PC-3 (cell line): ENCODE results near the gene ZBTB43.

Source experiments
- CTCF ChIP-seq: fragments of 300-600 bp; sonication (generic); conservative IDR thresholded peaks from 2 replicates; pipeline ENCODE4 v1.5.1; 2017; ENCODE audit warnings: antibody characterized with exemption, low read depth, mild to moderate bottlenecking, low read length
- EZH2phosphoT487 ChIP-seq: fragments of 300-600 bp; sonication (generic); IDR thresholded peaks from 2 replicates; pipeline ENCODE4 v1.6.1; 2018; ENCODE audit warnings: mild to moderate bottlenecking, antibody characterized with exemption, low read length, borderline replicate concordance

- no peak for TF ChIP-seq CTCF
- TF ChIP-seq EZH2phosphoT487 = no peak
These were observed 48.6 kb upstream of the ZBTB43 start for GRCh38 chr9:126756238-126756637.
